Upper lobe of right lung (tissue), 1 donor: Measurements from ENCODE around the gene FAP. TPM values are rescaled to one million over a fixed set of nuclear protein-coding genes. Genes with fewer than 3 reads are reported as not detected.

Source experiments
- ATAC-seq: fragments of 200-7000 bp; cut with Tn5 transposase; one replicate; pipeline ENCODE4 v1.9.1; 2020; ENCODE audit warnings: mild to moderate bottlenecking, moderate library complexity
- DNase-seq: peaks from one replicate; pipeline ENCODE4 v3.0.0-alpha.2; 2020
- H3K27ac ChIP-seq: fragments of 200-600 bp; one replicate; pipeline ENCODE4 v1.8.0; 2022
- H3K27me3 ChIP-seq: fragments of 200-600 bp; one replicate; pipeline ENCODE4 v1.8.0; 2022; ENCODE audit warnings: mild to moderate bottlenecking
- H3K36me3 ChIP-seq: fragments of 200-600 bp; one replicate; pipeline ENCODE4 v1.8.0; 2022
- H3K4me1 ChIP-seq: fragments of 200-600 bp; one replicate; pipeline ENCODE4 v1.8.0; 2022
- H3K4me3 ChIP-seq: fragments of 200-600 bp; one replicate; pipeline ENCODE4 v1.8.0; 2022; ENCODE audit warnings: mild to moderate bottlenecking
- H3K9me3 ChIP-seq: fragments of 200-600 bp; one replicate; pipeline ENCODE4 v1.8.0; 2022
- intact Hi-C: fragments of 100-400 bp; cut with DNase I; formaldehyde crosslinking; loops from one replicate; pipeline ENCODE4 v1.11.0; 2022
- total RNA-seq: library from RNA; stranded (reverse); fragmentation: NEBNext Ultra II Directional; extraction: Animal tissue kit (Norgen Biotek cat#: 25700); gene quantifications from one replicate; pipeline ENCODE4 v1.2.1, GENCODE V29; 2021
- TF ChIP-seq, protein P1 (sequence below): fragments of 200-600 bp; IDR thresholded peaks from one replicate; pipeline ENCODE4 v1.8.0; 2022; ENCODE audit warnings: antibody characterized with exemption
- donor health status: DM: no; HTN: yes; CAD: no; lungs with severe emphysema.

Gene FAP
- total RNA-seq, 1 donor from 2014 or later: 5.4 TPM

DNA sequence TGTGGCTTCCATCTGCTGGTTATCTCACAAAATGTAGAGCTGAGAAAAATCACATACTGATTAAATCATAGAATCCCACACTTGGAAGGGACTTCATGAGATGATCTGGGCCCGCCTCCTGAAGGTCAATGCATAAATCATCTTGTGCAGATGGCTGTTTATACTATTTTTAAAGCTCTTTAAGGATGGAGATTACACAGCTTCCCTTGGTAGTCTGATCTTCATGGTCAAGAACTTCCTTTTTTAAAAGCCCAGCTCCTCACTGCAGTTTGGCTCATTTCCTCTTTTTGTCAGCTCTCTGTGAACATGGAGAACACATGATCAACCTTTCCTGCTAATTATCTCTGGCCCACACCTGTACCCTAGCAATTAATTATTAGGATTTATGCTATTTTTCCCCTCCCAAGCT, 117.1 kb downstream of the FAP start:
- Histone ChIP-seq H3K9me3 (no peaks in the 10 kb centered on the region), H3K36me3 (no peaks in the 10 kb centered on the region), H3K27me3 (no peaks in the 10 kb centered on the region), H3K4me1 (no peaks in the 10 kb centered on the region), H3K27ac (no peak overlapping the region), H3K4me3 (no peak overlapping the region)
- DNase-seq (no peak), ATAC-seq (peak; percentile 66)
- TF ChIP-seq, protein P1, sequence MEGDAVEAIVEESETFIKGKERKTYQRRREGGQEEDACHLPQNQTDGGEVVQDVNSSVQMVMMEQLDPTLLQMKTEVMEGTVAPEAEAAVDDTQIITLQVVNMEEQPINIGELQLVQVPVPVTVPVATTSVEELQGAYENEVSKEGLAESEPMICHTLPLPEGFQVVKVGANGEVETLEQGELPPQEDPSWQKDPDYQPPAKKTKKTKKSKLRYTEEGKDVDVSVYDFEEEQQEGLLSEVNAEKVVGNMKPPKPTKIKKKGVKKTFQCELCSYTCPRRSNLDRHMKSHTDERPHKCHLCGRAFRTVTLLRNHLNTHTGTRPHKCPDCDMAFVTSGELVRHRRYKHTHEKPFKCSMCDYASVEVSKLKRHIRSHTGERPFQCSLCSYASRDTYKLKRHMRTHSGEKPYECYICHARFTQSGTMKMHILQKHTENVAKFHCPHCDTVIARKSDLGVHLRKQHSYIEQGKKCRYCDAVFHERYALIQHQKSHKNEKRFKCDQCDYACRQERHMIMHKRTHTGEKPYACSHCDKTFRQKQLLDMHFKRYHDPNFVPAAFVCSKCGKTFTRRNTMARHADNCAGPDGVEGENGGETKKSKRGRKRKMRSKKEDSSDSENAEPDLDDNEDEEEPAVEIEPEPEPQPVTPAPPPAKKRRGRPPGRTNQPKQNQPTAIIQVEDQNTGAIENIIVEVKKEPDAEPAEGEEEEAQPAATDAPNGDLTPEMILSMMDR: no peak
- intact Hi-C loops: loop anchor here (10.0 kb wide), 1 partner anchor 121 kb away; no protein-coding TSS in a partner anchor

DNA sequence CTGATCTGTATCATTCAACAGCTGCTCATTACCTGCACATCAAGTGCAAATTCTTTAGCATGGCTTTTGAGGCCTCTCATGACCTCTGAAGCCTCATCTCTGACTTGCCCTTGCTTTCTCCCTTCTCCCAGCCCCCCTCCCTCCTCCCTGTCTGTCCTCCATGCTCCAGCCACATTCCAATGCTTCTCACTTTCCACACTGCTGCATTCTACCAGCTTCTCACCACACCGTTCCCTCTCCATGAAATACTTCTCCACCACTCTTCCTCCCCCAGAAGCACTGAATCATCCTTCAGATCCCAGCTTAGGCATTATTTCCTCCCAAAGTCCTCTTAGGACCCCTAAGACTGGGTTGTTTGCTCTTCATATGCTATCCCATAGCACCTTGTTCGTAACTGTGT, 118.1 kb downstream of the FAP start:
- no peak for ATAC-seq
- no peak overlapping the region for H3K27ac ChIP-seq

DNA sequence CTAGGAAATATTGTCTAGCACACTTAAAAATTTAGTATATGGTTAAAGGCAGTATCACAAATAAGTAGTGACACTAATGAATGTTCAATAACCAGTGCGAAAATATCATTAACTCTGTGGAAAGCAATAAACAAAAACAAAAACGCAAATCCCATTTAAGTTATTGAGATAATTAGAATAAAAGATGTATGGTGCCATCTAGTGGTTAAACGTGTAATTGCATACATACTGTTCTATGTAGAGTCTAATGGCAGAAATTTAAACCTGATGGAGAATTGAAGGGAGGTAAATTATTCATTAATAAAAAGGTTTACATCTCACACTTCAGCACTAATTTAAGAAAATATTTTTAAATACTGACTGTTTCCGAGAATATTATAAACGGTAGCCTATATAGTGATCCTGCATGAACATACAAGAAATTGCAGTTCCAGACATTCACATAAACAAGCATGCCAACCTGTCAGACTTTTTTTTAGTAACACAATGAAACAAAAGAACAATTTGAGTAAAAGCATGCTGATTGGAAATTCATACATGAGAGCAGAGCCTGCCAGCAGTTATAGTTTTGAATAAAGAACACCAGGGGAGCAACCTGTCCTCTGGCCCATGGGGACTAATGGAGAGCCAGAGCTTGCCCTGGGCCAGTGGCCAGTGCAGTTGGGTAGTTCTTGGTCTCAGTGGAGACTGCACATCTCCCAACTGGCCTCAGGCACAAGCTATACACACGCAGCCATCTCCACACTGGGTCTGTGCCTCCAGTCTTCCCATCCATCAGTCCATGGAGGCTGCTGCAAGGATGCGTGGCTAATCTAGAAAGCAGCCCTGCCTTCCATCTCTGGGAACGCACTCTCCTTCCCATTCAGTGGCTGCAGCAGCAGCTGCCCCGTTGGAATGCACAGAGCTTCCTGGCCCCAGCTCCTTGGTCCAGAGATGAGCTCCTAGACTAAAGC, 119.2 kb downstream of the FAP start:
- H3K27me3 ChIP-seq: no peaks in the 10 kb centered on the region
- H3K4me3 ChIP-seq: no peak overlapping the region
- ATAC-seq: peak; percentile 73
- H3K9me3 ChIP-seq: no peaks in the 10 kb centered on the region
- intact Hi-C loops: loop anchor here (10.0 kb wide), 1 partner anchor 119 kb away; no protein-coding TSS in a partner anchor
- TF ChIP-seq, protein P1: peak; percentile 89
- peaks cover 2% of the 10 kb centered on the region for H3K4me1 ChIP-seq
- H3K27ac ChIP-seq: no peak overlapping the region
- no peak for DNase-seq
- no peaks in the 10 kb centered on the region for H3K36me3 ChIP-seq

More for the DNA sequence above, 118.1 kb downstream of the FAP start:
- Histone ChIP-seq H3K36me3 (no peaks in the 10 kb centered on the region), H3K9me3 (no peaks in the 10 kb centered on the region), H3K4me1 (no peaks in the 10 kb centered on the region), H3K27me3 (no peaks in the 10 kb centered on the region), H3K4me3 (no peak overlapping the region)
- DNase-seq: no peak
- TF ChIP-seq, protein P1: no peak
- intact Hi-C loops: loop anchor here (10.0 kb wide), 1 partner anchor 120 kb away; no protein-coding TSS in a partner anchor

Other genes starting within 250 kb of the FAP start
- gene DPP4, start 169.2 kb downstream of the FAP start, total RNA-seq: 30.7 TPM
- gene GCG, start 91.2 kb downstream of the FAP start, total RNA-seq: not detected
- gene IFIH1, start 75.2 kb upstream of the FAP start, total RNA-seq: 38.1 TPM
- gene GCA, start 100.7 kb upstream of the FAP start, total RNA-seq: 64.8 TPM